GM13976 (cell line): ENCODE measurements around the gene SEM1.

Experiments
- DNase-seq: peaks from one replicate; pipeline ENCODE4 v3.0.0; 2012; ENCODE audit warnings: low spot score
- CTCF ChIP-seq: IDR thresholded peaks from 2 replicates; pipeline ENCODE4 v1.5.1; 2012; ENCODE audit warnings: borderline replicate concordance, mild to moderate bottlenecking; ENCODE audit not compliant: insufficient read depth; ENCODE audit errors: extremely low read depth, missing control alignments, control extremely low read depth
- in situ Hi-C: fragments of 300-500 bp; cut with MboI; formaldehyde crosslinking; loops from one replicate; pipeline ENCODE4 v1.12.0; 2022; ENCODE audit warnings: low sequenced_read_pairs, mixed read lengths, inconsistent platforms; ENCODE audit not compliant: unreplicated experiment

SEM1 gene

DNA sequence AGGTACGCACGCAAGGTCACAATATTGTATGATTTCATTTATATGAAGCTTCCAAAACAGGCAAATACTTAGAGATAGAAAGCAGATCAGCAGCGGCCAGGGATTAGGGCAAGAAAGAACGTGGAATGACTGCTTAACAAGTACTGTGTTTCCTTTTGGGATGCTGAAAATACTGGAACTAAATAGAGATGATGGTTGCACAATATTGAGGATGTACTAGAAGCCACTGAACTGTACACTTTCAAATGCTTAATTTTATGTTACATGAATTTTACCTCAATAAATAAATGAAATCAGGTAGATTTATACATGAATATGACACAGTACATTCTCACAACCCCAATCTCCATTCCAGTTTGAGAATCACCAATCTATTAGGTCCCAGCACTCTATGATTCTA is 15.6 kb downstream of the SEM1 start:
- DNase-seq: no peak
- no peak for TF ChIP-seq CTCF
- in situ Hi-C loops: no loop called here

DNA sequence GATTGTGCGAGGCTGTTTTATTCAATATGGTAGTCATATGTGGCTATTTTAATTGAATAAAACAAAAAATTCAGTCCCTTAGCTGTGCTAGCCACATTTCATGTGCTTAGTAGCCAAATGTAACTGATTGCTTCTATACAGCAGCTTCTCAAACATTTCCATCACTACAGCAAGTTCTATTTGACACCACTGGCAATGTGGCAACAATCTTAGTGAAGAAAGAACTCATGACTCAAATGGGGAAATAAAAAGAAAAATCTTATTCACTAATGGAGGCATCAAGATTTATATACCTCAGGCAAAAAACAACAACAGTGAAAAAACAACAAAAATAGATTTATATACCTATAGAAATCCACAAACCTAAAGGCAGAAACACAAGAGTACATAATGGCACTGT is 17.9 kb downstream of the SEM1 start:
- in situ Hi-C loops: no loop called here
- TF ChIP-seq CTCF: no peak
- no peak for DNase-seq

DNA sequence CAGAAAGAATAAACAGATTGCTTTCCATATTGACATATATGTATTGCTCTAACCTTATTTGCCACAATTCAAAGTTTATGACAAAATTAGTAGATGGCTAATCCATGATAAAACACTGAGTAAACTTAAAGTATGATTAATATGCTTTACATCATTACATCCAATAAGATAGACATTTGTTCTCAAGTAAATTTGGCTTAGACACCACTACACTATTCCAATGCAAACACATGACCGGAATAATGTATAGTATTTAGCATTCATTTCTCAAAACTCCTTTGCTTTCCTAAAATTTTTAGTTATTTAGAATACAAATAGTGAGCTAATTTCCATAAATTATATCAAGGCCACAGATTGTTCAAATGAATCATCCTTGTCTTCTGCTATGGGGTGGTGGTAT is 20.2 kb downstream of the SEM1 start:
- DNase-seq: no peak
- in situ Hi-C loops: no loop called here
- TF ChIP-seq CTCF: no peak

DNA sequence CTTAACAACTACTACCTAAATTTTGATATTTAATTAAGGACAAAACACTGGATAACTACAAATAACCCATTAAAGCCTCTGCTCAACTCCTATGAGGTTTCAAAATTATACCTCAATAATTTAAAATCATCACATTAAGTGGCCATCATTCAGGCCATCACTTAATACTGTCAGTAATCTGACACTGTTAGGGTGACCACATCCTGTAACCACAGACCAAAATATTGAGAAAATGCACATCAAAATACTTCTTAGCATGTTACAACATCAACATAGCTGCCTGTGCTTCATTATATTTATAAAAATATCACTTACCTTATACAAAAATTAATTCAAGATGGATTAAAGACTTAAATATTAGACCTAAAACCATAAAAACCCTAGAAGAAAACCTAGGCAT is 23.3 kb downstream of the SEM1 start:
- in situ Hi-C loops: no loop called here
- no peak for TF ChIP-seq CTCF
- DNase-seq: no peak

- TF ChIP-seq CTCF: no peak
- DNase-seq: no peak
- in situ Hi-C loops: no loop called here
Measured at GRCh38 chr7:96685755-96686154, 23.9 kb downstream of the SEM1 start.

DNA sequence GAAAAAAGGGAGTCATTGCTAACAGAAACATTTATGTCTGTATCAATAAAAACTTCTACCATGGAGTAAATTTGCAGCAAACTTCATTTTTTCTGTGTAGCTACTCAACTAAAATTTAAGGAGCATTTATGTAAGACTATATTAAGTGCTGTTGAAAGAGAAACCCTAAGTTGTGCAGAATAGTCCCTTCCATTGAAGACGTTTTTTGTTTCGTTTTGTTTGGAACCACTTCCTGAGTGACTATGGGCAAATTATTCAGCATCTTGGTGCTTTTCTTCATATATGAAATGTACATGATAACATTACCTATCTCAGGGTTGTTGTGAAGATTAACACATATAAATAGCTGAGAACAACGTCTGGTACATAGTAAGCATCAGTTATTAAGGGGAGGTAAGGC is 24.3 kb downstream of the SEM1 start:
- TF ChIP-seq CTCF: no peak
- in situ Hi-C loops: no loop called here
- no peak for DNase-seq

DNA sequence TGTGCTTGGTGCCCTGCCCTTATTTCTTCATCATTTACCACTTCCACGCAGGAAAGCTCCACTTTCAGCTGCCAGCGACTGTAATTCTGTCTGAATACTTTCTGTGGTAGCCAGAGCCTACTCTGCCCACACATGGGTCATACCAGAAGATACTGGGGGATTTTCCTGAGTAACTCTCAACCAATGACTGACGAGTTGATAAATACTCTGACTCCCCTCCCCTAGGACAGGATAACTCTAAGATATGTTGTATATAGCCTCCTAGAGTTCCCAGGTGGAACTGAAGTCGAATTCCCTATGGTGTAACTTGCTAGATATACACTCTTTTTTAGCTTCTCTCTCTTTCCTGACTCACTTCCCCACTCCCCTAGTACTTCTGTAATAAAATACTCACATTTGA is 29.8 kb downstream of the SEM1 start:
- DNase-seq: no peak
- no peak for TF ChIP-seq CTCF
- in situ Hi-C loops: no loop called here
